Measurements from ENCODE around the gene SSNA1.
A peak's percentile ranks its signal among the peaks of the same experiment; 100 is the strongest.

The SSNA1 gene

GRCh38 chr9:137179761-137180160 is 8.7 kb upstream of the SSNA1 start:
- peaks cover 12 to 46% of the 10 kb centered on the region in 2 donors for H3K36me3 ChIP-seq (ENCODE audit: control insufficient read depth in 2 of 2, insufficient read depth in 2 of 2, low read length in 2 of 2)
- no peaks in the 10 kb centered on the region for H3K4me1 ChIP-seq (ENCODE audit: control insufficient read depth, insufficient read depth, low read length)
- H3K9me3 ChIP-seq (ENCODE audit: control insufficient read depth in 2 of 2, low read length in 2 of 2) = no peaks in the 10 kb centered on the region
- no peaks in the 10 kb centered on the region for H3K27me3 ChIP-seq (ENCODE audit: control insufficient read depth in 1 of 2, insufficient read depth in 2 of 2, low read length in 2 of 2)
- no peak overlapping the region for H3K27ac ChIP-seq (ENCODE audit: low read length)
- H3K9ac ChIP-seq (ENCODE audit: low read length in 2 of 2) = no peak overlapping the region
- no peak overlapping the region for H3K4me3 ChIP-seq (ENCODE audit: low read length in 2 of 2)

GRCh38 chr9:137180491-137180890 is 8.0 kb upstream of the SSNA1 start:
- H3K4me3 ChIP-seq (ENCODE audit: low read length in 2 of 2) = no peak overlapping the region
- peaks cover 13 to 48% of the 10 kb centered on the region in 2 donors for H3K36me3 ChIP-seq (ENCODE audit: control insufficient read depth in 2 of 2, insufficient read depth in 2 of 2, low read length in 2 of 2)

GRCh38 chr9:137181680-137182079 is 6.8 kb upstream of the SSNA1 start:
- Histone ChIP-seq H3K9me3 (ENCODE audit: control insufficient read depth in 2 of 2, low read length in 2 of 2) (no peaks in the 10 kb centered on the region), H3K27me3 (ENCODE audit: control insufficient read depth in 1 of 2, insufficient read depth in 2 of 2, low read length in 2 of 2) (no peaks in the 10 kb centered on the region), H3K4me1 (ENCODE audit: control insufficient read depth, insufficient read depth, low read length) (peaks cover 13% of the 10 kb centered on the region), H3K36me3 (ENCODE audit: control insufficient read depth in 2 of 2, insufficient read depth in 2 of 2, low read length in 2 of 2) (peaks cover 17 to 56% of the 10 kb centered on the region in 2 donors), H3K9ac (ENCODE audit: low read length in 2 of 2) (no peak overlapping the region), H3K4me3 (ENCODE audit: low read length in 2 of 2) (no peak overlapping the region), H3K27ac (ENCODE audit: low read length) (no peak overlapping the region)

More at GRCh38 chr9:137180491-137180890, 8.0 kb upstream of the SSNA1 start:
- Histone ChIP-seq H3K4me1 (ENCODE audit: control insufficient read depth, insufficient read depth, low read length) (peaks cover 2% of the 10 kb centered on the region), H3K27ac (ENCODE audit: low read length) (no peak overlapping the region), H3K9me3 (ENCODE audit: control insufficient read depth in 2 of 2, low read length in 2 of 2) (no peaks in the 10 kb centered on the region), H3K27me3 (ENCODE audit: control insufficient read depth in 1 of 2, insufficient read depth in 2 of 2, low read length in 2 of 2) (no peaks in the 10 kb centered on the region), H3K9ac (ENCODE audit: low read length in 2 of 2) (no peak overlapping the region)

GRCh38 chr9:137182836-137183235 is 5.6 kb upstream of the SSNA1 start:
- Histone ChIP-seq H3K27me3 (ENCODE audit: control insufficient read depth in 1 of 2, insufficient read depth in 2 of 2, low read length in 2 of 2) (no peaks in the 10 kb centered on the region), H3K27ac (ENCODE audit: low read length) (no peak overlapping the region), H3K4me1 (ENCODE audit: control insufficient read depth, insufficient read depth, low read length) (peaks cover 24% of the 10 kb centered on the region), H3K36me3 (ENCODE audit: control insufficient read depth in 2 of 2, insufficient read depth in 2 of 2, low read length in 2 of 2) (peaks cover 20 to 60% of the 10 kb centered on the region in 2 donors), H3K9me3 (ENCODE audit: control insufficient read depth in 2 of 2, low read length in 2 of 2) (no peaks in the 10 kb centered on the region), H3K9ac (ENCODE audit: low read length in 2 of 2) (no peak overlapping the region), H3K4me3 (ENCODE audit: low read length in 2 of 2) (no peak overlapping the region)

- no peak overlapping the region for H3K9ac ChIP-seq (ENCODE audit: low read length in 2 of 2)
- H3K9me3 ChIP-seq (ENCODE audit: control insufficient read depth in 2 of 2, low read length in 2 of 2) = no peaks in the 10 kb centered on the region
- H3K27me3 ChIP-seq (ENCODE audit: control insufficient read depth in 1 of 2, insufficient read depth in 2 of 2, low read length in 2 of 2) = no peaks in the 10 kb centered on the region
- H3K27ac ChIP-seq (ENCODE audit: low read length) = no peak overlapping the region
- H3K36me3 ChIP-seq (ENCODE audit: control insufficient read depth in 2 of 2, insufficient read depth in 2 of 2, low read length in 2 of 2) = peaks cover 20 to 60% of the 10 kb centered on the region in 2 donors
- H3K4me1 ChIP-seq (ENCODE audit: control insufficient read depth, insufficient read depth, low read length) = peaks cover 29% of the 10 kb centered on the region
- no peak overlapping the region for H3K4me3 ChIP-seq (ENCODE audit: low read length in 2 of 2)
Observed at GRCh38 chr9:137183980-137184595, 4.4 kb upstream of the SSNA1 start.

- Histone ChIP-seq H3K27me3 (ENCODE audit: control insufficient read depth in 1 of 2, insufficient read depth in 2 of 2, low read length in 2 of 2) (no peaks in the 10 kb centered on the region), H3K4me3 (ENCODE audit: low read length in 2 of 2) (no peak overlapping the region), H3K4me1 (ENCODE audit: control insufficient read depth, insufficient read depth, low read length) (peaks cover 39% of the 10 kb centered on the region), H3K9ac (ENCODE audit: low read length in 2 of 2) (no peak overlapping the region), H3K27ac (ENCODE audit: low read length) (no peak overlapping the region), H3K9me3 (ENCODE audit: control insufficient read depth in 2 of 2, low read length in 2 of 2) (no peaks in the 10 kb centered on the region), H3K36me3 (ENCODE audit: control insufficient read depth in 2 of 2, insufficient read depth in 2 of 2, low read length in 2 of 2) (peaks cover 23 to 51% of the 10 kb centered on the region in 2 donors)
Observed at GRCh38 chr9:137184881-137185660, 3.4 kb upstream of the SSNA1 start.

- Histone ChIP-seq H3K9me3 (ENCODE audit: control insufficient read depth in 2 of 2, low read length in 2 of 2) (no peaks in the 10 kb centered on the region), H3K4me1 (ENCODE audit: control insufficient read depth, insufficient read depth, low read length) (peaks cover 46% of the 10 kb centered on the region), H3K27ac (ENCODE audit: low read length) (no peak overlapping the region), H3K9ac (ENCODE audit: low read length in 2 of 2) (no peak overlapping the region), H3K36me3 (ENCODE audit: control insufficient read depth in 2 of 2, insufficient read depth in 2 of 2, low read length in 2 of 2) (peaks cover 25 to 45% of the 10 kb centered on the region in 2 donors), H3K4me3 (ENCODE audit: low read length in 2 of 2) (no peak overlapping the region), H3K27me3 (ENCODE audit: control insufficient read depth in 1 of 2, insufficient read depth in 2 of 2, low read length in 2 of 2) (no peaks in the 10 kb centered on the region)
Observed at GRCh38 chr9:137185921-137186320, 2.6 kb upstream of the SSNA1 start.

- H3K4me3 ChIP-seq (ENCODE audit: low read length in 2 of 2) = peak overlapping the region; percentile 96 to 98
Observed at GRCh38 chr9:137186385-137186784, 2.1 kb upstream of the SSNA1 start.

GRCh38 chr9:137187386-137187785 is 1.1 kb upstream of the SSNA1 start:
- Histone ChIP-seq H3K4me3 (ENCODE audit: low read length in 2 of 2) (peak overlapping the region; percentile 96 to 98), H3K27ac (ENCODE audit: low read length) (no peak overlapping the region), H3K36me3 (ENCODE audit: control insufficient read depth in 2 of 2, insufficient read depth in 2 of 2, low read length in 2 of 2) (peaks cover 25 to 40% of the 10 kb centered on the region in 2 donors), H3K4me1 (ENCODE audit: control insufficient read depth, insufficient read depth, low read length) (peaks cover 55% of the 10 kb centered on the region), H3K27me3 (ENCODE audit: control insufficient read depth in 1 of 2, insufficient read depth in 2 of 2, low read length in 2 of 2) (no peaks in the 10 kb centered on the region), H3K9ac (ENCODE audit: low read length in 2 of 2) (peak overlapping the region; percentile 81 to 89), H3K9me3 (ENCODE audit: control insufficient read depth in 2 of 2, low read length in 2 of 2) (no peaks in the 10 kb centered on the region)

More at GRCh38 chr9:137186385-137186784, 2.1 kb upstream of the SSNA1 start:
- H3K36me3 ChIP-seq (ENCODE audit: control insufficient read depth in 2 of 2, insufficient read depth in 2 of 2, low read length in 2 of 2) = peaks cover 25 to 43% of the 10 kb centered on the region in 2 donors
- H3K27me3 ChIP-seq (ENCODE audit: control insufficient read depth in 1 of 2, insufficient read depth in 2 of 2, low read length in 2 of 2) = no peaks in the 10 kb centered on the region
- H3K9ac ChIP-seq (ENCODE audit: low read length in 2 of 2) = no peak overlapping the region
- peaks cover 50% of the 10 kb centered on the region for H3K4me1 ChIP-seq (ENCODE audit: control insufficient read depth, insufficient read depth, low read length)
- H3K27ac ChIP-seq (ENCODE audit: low read length) = no peak overlapping the region
- H3K9me3 ChIP-seq (ENCODE audit: control insufficient read depth in 2 of 2, low read length in 2 of 2) = no peaks in the 10 kb centered on the region

- H3K9me3 ChIP-seq (ENCODE audit: control insufficient read depth in 2 of 2, low read length in 2 of 2) = no peaks in the 10 kb centered on the region
- H3K27ac ChIP-seq (ENCODE audit: low read length) = peak overlapping the region; percentile 84
- H3K4me3 ChIP-seq (ENCODE audit: low read length in 2 of 2) = peak overlapping the region; percentile 96 to 98
- H3K27me3 ChIP-seq (ENCODE audit: control insufficient read depth in 1 of 2, insufficient read depth in 2 of 2, low read length in 2 of 2) = no peaks in the 10 kb centered on the region
- H3K9ac ChIP-seq (ENCODE audit: low read length in 2 of 2) = peak overlapping the region; percentile 81 to 89
- H3K4me1 ChIP-seq (ENCODE audit: control insufficient read depth, insufficient read depth, low read length) = peaks cover 55% of the 10 kb centered on the region
- H3K36me3 ChIP-seq (ENCODE audit: control insufficient read depth in 2 of 2, insufficient read depth in 2 of 2, low read length in 2 of 2) = peaks cover 23 to 33% of the 10 kb centered on the region in 2 donors
Observed at GRCh38 chr9:137188086-137188489, 388 bp upstream of the SSNA1 start.

Data from stomach smooth muscle (tissue), 2 donors.